Neural cell (in vitro differentiated cells): Measurements from ENCODE around the gene FHAD1.

ENCODE experiments used
- EP300 ChIP-seq: fragments of 450-650 bp; conservative IDR thresholded peaks from 2 replicates; pipeline ENCODE4 v1.6.1; 2014; ENCODE audit warnings: antibody characterized with exemption, mild to moderate bottlenecking, moderate library complexity; ENCODE audit not compliant: poor library complexity, severe bottlenecking
- EZH2 ChIP-seq: fragments of 200-600, 300-800 bp; shearing (Covaris generic), sonication (generic); IDR thresholded peaks from 2 replicates; pipeline ENCODE4 v1.6.1; 2014; ENCODE audit warnings: antibody characterized with exemption, low read length, borderline replicate concordance, mild to moderate bottlenecking; ENCODE audit not compliant: insufficient read depth, poor library complexity, severe bottlenecking
- MXI1 ChIP-seq: fragments of 450-650 bp; conservative IDR thresholded peaks from 2 replicates; pipeline ENCODE4 v1.6.1; 2014; ENCODE audit warnings: antibody characterized with exemption, mild to moderate bottlenecking; ENCODE audit not compliant: poor library complexity, severe bottlenecking
- POLR2AphosphoS5 ChIP-seq: IDR thresholded peaks from 2 replicates; pipeline ENCODE4 v1.6.1; 2012
- SMC3 ChIP-seq: fragments of 450-650 bp; conservative IDR thresholded peaks from 2 replicates; pipeline ENCODE4 v1.6.1; 2014; ENCODE audit warnings: antibody characterized with exemption, mild to moderate bottlenecking, moderate library complexity; ENCODE audit not compliant: poor library complexity
- TAF1 ChIP-seq: IDR thresholded peaks from 2 replicates; pipeline ENCODE4 v1.6.1; 2012; ENCODE audit warnings: low read depth
- TF ChIP-seq, protein P1 (sequence below): fragments of 450-650 bp; IDR thresholded peaks from 2 replicates; pipeline ENCODE4 v1.5.1; 2014; ENCODE audit warnings: antibody characterized with exemption, mild to moderate bottlenecking, moderate library complexity; ENCODE audit not compliant: poor library complexity, severe bottlenecking
- TF ChIP-seq, protein P2 (sequence below): IDR thresholded peaks from 2 replicates; pipeline ENCODE4 v1.6.1; 2012; ENCODE audit warnings: borderline replicate concordance

GRCh38 chr1:15226388-15227255 is 20.4 kb upstream of the FHAD1 start:
- TF ChIP-seq, protein P1, sequence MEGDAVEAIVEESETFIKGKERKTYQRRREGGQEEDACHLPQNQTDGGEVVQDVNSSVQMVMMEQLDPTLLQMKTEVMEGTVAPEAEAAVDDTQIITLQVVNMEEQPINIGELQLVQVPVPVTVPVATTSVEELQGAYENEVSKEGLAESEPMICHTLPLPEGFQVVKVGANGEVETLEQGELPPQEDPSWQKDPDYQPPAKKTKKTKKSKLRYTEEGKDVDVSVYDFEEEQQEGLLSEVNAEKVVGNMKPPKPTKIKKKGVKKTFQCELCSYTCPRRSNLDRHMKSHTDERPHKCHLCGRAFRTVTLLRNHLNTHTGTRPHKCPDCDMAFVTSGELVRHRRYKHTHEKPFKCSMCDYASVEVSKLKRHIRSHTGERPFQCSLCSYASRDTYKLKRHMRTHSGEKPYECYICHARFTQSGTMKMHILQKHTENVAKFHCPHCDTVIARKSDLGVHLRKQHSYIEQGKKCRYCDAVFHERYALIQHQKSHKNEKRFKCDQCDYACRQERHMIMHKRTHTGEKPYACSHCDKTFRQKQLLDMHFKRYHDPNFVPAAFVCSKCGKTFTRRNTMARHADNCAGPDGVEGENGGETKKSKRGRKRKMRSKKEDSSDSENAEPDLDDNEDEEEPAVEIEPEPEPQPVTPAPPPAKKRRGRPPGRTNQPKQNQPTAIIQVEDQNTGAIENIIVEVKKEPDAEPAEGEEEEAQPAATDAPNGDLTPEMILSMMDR, result no peak
- TF ChIP-seq EP300 (peak; percentile 31), MXI1 (no peak), EZH2 (no peak), SMC3 (no peak), TAF1 (no peak), POLR2AphosphoS5 (peak; percentile 21)
- TF ChIP-seq, protein P2, sequence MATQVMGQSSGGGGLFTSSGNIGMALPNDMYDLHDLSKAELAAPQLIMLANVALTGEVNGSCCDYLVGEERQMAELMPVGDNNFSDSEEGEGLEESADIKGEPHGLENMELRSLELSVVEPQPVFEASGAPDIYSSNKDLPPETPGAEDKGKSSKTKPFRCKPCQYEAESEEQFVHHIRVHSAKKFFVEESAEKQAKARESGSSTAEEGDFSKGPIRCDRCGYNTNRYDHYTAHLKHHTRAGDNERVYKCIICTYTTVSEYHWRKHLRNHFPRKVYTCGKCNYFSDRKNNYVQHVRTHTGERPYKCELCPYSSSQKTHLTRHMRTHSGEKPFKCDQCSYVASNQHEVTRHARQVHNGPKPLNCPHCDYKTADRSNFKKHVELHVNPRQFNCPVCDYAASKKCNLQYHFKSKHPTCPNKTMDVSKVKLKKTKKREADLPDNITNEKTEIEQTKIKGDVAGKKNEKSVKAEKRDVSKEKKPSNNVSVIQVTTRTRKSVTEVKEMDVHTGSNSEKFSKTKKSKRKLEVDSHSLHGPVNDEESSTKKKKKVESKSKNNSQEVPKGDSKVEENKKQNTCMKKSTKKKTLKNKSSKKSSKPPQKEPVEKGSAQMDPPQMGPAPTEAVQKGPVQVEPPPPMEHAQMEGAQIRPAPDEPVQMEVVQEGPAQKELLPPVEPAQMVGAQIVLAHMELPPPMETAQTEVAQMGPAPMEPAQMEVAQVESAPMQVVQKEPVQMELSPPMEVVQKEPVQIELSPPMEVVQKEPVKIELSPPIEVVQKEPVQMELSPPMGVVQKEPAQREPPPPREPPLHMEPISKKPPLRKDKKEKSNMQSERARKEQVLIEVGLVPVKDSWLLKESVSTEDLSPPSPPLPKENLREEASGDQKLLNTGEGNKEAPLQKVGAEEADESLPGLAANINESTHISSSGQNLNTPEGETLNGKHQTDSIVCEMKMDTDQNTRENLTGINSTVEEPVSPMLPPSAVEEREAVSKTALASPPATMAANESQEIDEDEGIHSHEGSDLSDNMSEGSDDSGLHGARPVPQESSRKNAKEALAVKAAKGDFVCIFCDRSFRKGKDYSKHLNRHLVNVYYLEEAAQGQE, result no peak
